Esophagus muscularis mucosa (tissue), 3 donors: ENCODE measurements around the gene RAD51B.

ENCODE experiments used
- CTCF ChIP-seq, 3 experiments: fragments of 200-600 bp in 2 of 3; fragments of 450-650 bp in 1 of 3; sonication (generic) in 2 of 3; IDR thresholded peaks; one replicate each; pipeline ENCODE4 v1.5.1; 2017 to 2019; ENCODE audit warnings: antibody characterized with exemption in 3 of 3, mild to moderate bottlenecking in 2 of 3, moderate library complexity in 1 of 3
- POLR2A ChIP-seq: fragments of 450-650 bp; IDR thresholded peaks from one replicate; pipeline ENCODE4 v1.6.1; 2017; ENCODE audit warnings: antibody characterized with exemption, moderate library complexity, mild to moderate bottlenecking, low read depth
- POLR2AphosphoS5 ChIP-seq, 2 donors: sonication (generic); formaldehyde crosslinking; IDR thresholded peaks; one replicate each; pipeline ENCODE4 v1.6.1; 2017; ENCODE audit warnings: antibody characterized with exemption in 2 of 2

GRCh38 chr14:67996235-67996634 is 176.7 kb downstream of the RAD51B start:
- TF ChIP-seq POLR2A (no peak), CTCF (IDR thresholded peaks at IDR 0.05) (no peak), POLR2AphosphoS5 (IDR thresholded peaks at IDR 0.05) (no peak)
